Right atrium auricular region (tissue), 2 donors: ENCODE data around the gene SYNM. TPM values are rescaled to one million over a fixed set of nuclear protein-coding genes. Genes with fewer than 3 reads are reported as not detected.
"Not testable (repeated sequence)": the region's sequence is repeated elsewhere in the genome, so short reads cannot be mapped to it uniquely, and the experiment has no call there.

Source experiments
- DNase-seq: peaks from one replicate; pipeline ENCODE4 v3.0.0-alpha.2; 2019; ENCODE audit warnings: low spot score
- H3K27ac ChIP-seq, 2 donors: fragments of 200-600 bp; sonication (generic); 1 replicate in 1 of 2; 2 replicates in 1 of 2; pipeline ENCODE4 v1.5.1; 2016 to 2019
- H3K27me3 ChIP-seq, 2 donors: fragments of 200-600 bp; sonication (generic); one replicate each; pipeline versions ENCODE4 v1.5.1 to v1.6.0; 2017 to 2019
- H3K36me3 ChIP-seq: fragments of 200-600 bp; sonication (generic); one replicate; pipeline ENCODE4 v1.5.1; 2016
- H3K4me1 ChIP-seq, 2 donors: fragments of 200-600 bp; sonication (generic); one replicate each; pipeline versions ENCODE4 v1.5.1 to v1.6.0; 2017 to 2019
- H3K4me3 ChIP-seq, 2 donors: fragments of 200-600 bp; sonication (generic); 1 replicate in 1 of 2; 2 replicates in 1 of 2; pipeline ENCODE4 v1.5.1; 2017 to 2019; ENCODE audit warnings: mild to moderate bottlenecking in 1 of 2, moderate library complexity in 1 of 2
- H3K9me3 ChIP-seq, 2 donors: fragments of 200-600 bp; sonication (generic); one replicate each; pipeline ENCODE4 v1.5.1; 2019
- total RNA-seq, 2 donors: library from RNA; depleted of rRNA; stranded (reverse); fragments of >200 nt; gene quantifications; one replicate each; pipeline ENCODE4 v1.1.0, GENCODE V29; 2016
- TF ChIP-seq, protein P1 (sequence below), 2 donors: fragments of 200-600 bp; sonication (generic); IDR thresholded peaks; one replicate each; pipeline ENCODE4 v1.5.1; 2019; ENCODE audit warnings: antibody characterized with exemption in 2 of 2

Gene SYNM
- total RNA-seq, 2 donors from 2014 or later: 211 to 258 TPM

DNA sequence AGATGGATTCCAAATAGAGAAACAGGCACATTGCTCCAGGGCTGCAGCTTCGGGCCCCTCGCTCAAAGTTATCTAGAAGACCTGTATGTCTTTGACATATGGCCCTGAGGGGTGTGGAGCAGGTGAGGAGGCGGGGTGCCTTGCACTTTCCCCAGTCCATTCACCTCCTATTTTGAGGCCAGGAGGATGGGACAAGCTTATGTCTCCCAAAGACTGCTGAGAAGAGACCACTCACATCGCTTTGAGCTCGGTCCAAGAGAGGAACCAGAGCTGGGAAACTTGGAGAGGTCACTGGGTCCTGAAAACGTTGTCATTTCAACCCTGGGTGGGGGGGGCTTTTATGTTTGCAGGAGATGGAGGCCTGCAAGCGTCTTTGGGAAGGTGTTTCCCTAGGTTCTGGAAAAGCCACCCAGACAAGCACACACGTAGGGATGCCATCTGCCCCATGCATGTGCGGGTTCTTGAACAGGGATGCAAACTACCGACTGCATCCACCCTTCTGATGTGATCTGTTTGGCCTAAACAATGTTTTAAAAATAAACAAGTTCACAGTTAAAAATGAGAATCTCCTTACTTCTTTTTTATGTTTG is 33.7 kb upstream of the SYNM start:
- Histone ChIP-seq H3K27me3 (no peaks in the 10 kb centered on the region), H3K27ac (no peak overlapping the region), H3K9me3 (no peaks in the 10 kb centered on the region), H3K4me1 (no peaks in the 10 kb centered on the region), H3K36me3 (no peaks in the 10 kb centered on the region), H3K4me3 (no peak overlapping the region)
- no peak for DNase-seq
- TF ChIP-seq, protein P1, sequence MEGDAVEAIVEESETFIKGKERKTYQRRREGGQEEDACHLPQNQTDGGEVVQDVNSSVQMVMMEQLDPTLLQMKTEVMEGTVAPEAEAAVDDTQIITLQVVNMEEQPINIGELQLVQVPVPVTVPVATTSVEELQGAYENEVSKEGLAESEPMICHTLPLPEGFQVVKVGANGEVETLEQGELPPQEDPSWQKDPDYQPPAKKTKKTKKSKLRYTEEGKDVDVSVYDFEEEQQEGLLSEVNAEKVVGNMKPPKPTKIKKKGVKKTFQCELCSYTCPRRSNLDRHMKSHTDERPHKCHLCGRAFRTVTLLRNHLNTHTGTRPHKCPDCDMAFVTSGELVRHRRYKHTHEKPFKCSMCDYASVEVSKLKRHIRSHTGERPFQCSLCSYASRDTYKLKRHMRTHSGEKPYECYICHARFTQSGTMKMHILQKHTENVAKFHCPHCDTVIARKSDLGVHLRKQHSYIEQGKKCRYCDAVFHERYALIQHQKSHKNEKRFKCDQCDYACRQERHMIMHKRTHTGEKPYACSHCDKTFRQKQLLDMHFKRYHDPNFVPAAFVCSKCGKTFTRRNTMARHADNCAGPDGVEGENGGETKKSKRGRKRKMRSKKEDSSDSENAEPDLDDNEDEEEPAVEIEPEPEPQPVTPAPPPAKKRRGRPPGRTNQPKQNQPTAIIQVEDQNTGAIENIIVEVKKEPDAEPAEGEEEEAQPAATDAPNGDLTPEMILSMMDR (IDR thresholded peaks at IDR 0.05): no peak

DNA sequence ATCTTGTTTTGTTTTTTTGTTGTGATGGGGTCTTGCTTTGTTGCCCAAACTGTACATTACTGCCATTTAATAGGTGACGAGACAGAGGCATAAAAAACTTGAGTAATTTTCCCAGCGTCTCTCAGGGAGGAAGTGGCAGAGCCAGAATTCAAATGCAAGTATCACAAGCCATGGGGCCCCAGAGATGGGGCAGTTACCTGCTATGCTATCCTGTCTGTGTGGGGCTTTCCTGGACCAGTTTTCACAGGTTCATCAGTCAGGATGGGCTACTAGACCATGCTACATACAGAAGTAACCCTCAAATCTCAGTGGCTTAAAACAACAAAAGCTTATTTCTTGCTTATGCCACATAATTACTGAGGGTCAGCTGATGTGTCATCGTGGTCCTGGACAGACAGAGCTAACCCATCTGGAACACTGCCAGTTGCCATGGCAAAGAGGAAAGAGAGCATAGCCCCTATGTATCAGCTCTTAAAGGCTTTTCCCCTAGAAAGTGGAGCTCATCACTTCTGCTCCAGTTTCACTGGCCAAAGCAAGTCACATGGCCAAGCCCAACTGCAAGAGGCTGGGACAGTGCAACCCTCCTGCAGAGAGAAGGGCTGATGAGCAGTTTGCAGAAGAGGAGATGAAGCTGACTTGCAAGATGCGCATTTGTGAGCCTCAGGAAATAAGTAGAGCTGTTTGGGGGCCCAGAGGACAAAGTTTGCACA is 31.7 kb upstream of the SYNM start:
- Histone ChIP-seq H3K4me3 (no peak overlapping the region), H3K36me3 (no peaks in the 10 kb centered on the region), H3K27ac (no peak overlapping the region), H3K4me1 (peaks cover 0 to 5% of the 10 kb centered on the region in 2 donors), H3K27me3 (no peaks in the 10 kb centered on the region), H3K9me3 (no peaks in the 10 kb centered on the region)
- DNase-seq: no peak
- TF ChIP-seq, protein P1 (IDR thresholded peaks at IDR 0.05): no peak

DNA sequence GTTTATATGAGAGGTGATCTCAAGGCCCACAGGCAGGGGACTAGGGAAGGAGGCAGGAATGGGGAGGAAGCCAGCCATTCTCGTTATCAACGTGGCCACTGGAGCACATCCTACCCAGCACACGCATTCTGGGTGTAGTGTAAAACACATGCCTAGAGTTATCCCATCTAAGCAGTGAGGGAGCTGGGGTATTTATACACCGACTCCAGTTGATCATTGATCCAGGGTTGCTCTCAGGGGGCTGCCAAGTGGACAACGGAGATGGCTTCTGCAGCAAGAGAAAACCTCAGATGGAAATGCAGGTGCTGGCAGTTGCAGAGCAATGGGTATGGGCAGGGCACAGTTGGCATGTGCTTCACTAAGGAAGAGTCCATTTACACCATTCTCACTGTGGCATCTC is 30.4 kb upstream of the SYNM start:
- no peaks in the 10 kb centered on the region for H3K27me3 ChIP-seq
- no peak overlapping the region for H3K27ac ChIP-seq
- TF ChIP-seq, protein P1 (IDR thresholded peaks at IDR 0.05): no peak
- H3K36me3 ChIP-seq: no peaks in the 10 kb centered on the region
- no peaks in the 10 kb centered on the region for H3K9me3 ChIP-seq
- no peak for DNase-seq
- peaks cover 0 to 5% of the 10 kb centered on the region in 2 donors for H3K4me1 ChIP-seq
- no peak overlapping the region for H3K4me3 ChIP-seq

DNA sequence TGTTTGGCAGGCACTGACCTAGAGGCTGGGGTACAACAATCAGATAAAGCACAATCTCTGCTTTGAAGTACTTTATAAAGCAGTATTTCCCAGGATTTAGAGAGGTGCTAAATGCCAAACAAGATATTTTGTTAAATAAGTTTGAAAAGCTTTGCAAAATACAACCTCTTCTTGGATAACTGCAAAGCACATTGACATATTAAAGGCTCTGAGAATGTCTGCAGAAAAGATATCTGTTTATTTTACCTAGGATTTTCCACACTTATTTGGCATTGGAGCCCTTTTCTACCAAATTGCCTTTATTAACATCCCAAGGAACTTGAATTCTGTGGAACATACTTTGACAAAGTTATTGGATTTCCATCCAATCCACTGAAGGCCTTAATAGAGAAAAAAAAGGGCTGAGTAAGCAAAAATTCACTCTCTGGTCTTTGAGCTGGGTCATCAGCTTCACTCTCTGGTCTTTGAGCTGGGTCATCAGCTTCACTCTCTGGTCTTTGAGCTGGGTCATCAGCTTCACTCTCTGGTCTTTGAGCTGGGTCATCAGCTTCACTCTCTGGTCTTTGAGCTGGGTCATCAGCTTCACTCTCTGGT is 29.7 kb upstream of the SYNM start:
- DNase-seq, H3K27me3 ChIP-seq, H3K4me3 ChIP-seq, H3K36me3 ChIP-seq, H3K4me1 ChIP-seq, H3K9me3 ChIP-seq, H3K27ac ChIP-seq: not testable (repeated sequence)

DNA sequence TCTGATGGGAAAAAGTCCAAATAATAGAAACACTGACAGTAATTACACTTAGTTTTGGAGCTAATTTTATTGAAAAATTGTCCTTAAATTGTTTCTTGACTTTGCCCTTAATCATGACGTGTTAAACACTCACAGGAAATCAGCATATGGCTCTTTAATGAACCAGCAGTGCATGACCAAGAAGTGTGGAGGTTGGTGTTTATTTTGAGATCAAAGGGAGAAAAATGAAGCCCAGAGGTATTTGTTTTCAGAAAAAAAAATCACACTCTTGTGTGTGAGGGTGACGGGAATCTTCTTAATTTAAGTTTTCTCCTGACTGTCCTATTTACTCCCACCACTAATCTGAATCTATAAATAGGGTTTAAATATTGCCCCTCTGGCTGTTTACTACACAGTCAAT is 28.8 kb upstream of the SYNM start:
- TF ChIP-seq, protein P1 (IDR thresholded peaks at IDR 0.05): no peak
- H3K4me1 ChIP-seq: peaks cover 0 to 5% of the 10 kb centered on the region in 2 donors
- no peak for DNase-seq
- H3K9me3 ChIP-seq: no peaks in the 10 kb centered on the region
- no peaks in the 10 kb centered on the region for H3K27me3 ChIP-seq
- no peaks in the 10 kb centered on the region for H3K36me3 ChIP-seq
- H3K27ac ChIP-seq: peak overlapping the region in 1 of 2 donors; percentile 12
- no peak overlapping the region for H3K4me3 ChIP-seq

DNA sequence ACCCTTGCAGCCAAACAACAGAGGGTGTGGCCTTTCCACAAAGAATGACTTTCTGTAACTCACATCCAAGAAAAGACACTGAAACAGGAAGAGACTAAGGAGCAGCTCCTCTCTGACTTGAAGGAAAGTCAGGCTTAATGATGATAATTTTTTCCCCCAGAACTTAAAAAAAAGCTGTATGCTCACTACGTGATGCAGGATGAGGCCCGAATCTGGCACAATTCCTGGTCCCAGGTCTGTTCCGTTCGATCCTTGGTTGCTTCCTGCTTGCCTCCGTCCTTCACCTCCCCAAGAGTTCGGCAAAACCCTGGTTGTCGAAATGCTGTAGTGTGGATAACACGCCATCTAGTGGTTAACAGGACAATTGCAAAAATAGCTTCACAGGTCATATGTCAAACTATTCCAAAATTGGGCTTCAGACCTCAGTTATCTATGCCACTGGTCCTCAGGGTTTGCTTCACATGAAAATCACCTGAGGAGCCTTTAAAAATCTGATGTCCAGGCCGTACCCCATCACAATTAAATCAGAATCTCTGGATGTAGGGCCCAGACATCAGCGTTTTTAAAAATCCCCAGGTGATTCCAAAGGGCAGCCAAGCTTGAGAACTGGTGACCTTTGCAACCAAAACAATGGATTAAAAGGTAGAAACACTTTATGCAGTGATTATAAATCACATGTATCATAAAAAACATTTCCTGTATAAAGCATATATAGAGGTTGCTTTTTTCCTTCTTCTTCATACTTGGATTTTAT is 28.1 kb upstream of the SYNM start:
- peak overlapping the region in 1 of 2 donors; percentile 12 for H3K27ac ChIP-seq
- H3K4me3 ChIP-seq: peak overlapping the region; percentile 11 to 29
- H3K36me3 ChIP-seq: no peaks in the 10 kb centered on the region
- TF ChIP-seq, protein P1 (IDR thresholded peaks at IDR 0.05): peak; percentile 85 to 92
- no peak for DNase-seq
- no peaks in the 10 kb centered on the region for H3K9me3 ChIP-seq
- H3K27me3 ChIP-seq: no peaks in the 10 kb centered on the region
- H3K4me1 ChIP-seq: peaks cover 0 to 5% of the 10 kb centered on the region in 2 donors
